Suprapubic skin (tissue), 4 donors: ENCODE measurements around the gene RPH3AL. TPM values are rescaled to one million over a fixed set of nuclear protein-coding genes. Genes with fewer than 3 reads are reported as not detected.

Experiments used
- DNase-seq, 2 donors: peaks; one replicate each; pipeline ENCODE4 v3.0.0-alpha.2; 2019; ENCODE audit warnings: low spot score in 2 of 2
- H3K27ac ChIP-seq: fragments of 200-600 bp; sonication (generic); one replicate; pipeline ENCODE4 v1.5.1; 2019
- H3K27me3 ChIP-seq: fragments of 200-600 bp; sonication (generic); one replicate; pipeline ENCODE4 v1.5.1; 2019
- H3K36me3 ChIP-seq: fragments of 200-600 bp; sonication (generic); one replicate; pipeline ENCODE4 v1.5.1; 2019
- H3K4me1 ChIP-seq: fragments of 200-600 bp; sonication (generic); one replicate; pipeline ENCODE4 v1.5.1; 2019
- H3K4me3 ChIP-seq: fragments of 200-600 bp; sonication (generic); one replicate; pipeline ENCODE4 v1.5.1; 2019; ENCODE audit warnings: mild to moderate bottlenecking
- H3K9me3 ChIP-seq: fragments of 200-600 bp; sonication (generic); one replicate; pipeline ENCODE4 v1.5.1; 2019
- EP300 ChIP-seq: sonication (generic); formaldehyde crosslinking; IDR thresholded peaks from one replicate; pipeline ENCODE4 v1.6.1; 2017; ENCODE audit warnings: antibody characterized with exemption
- POLR2A ChIP-seq, 2 donors: fragments of 450-650 bp; IDR thresholded peaks; one replicate each; pipeline ENCODE4 v1.6.1; 2017; ENCODE audit warnings: antibody characterized with exemption in 2 of 2, mild to moderate bottlenecking in 2 of 2, moderate library complexity in 2 of 2
- POLR2AphosphoS5 ChIP-seq, 3 donors: sonication (generic); formaldehyde crosslinking; IDR thresholded peaks; one replicate each; pipeline ENCODE4 v1.6.1; 2017; ENCODE audit warnings: antibody characterized with exemption in 3 of 3
- WGBS: methylation state at CpG from one replicate; pipeline ENCODE4 v1.1.5; 2018; 5-methylcytosine and 5-hydroxymethylcytosine counted together
- total RNA-seq, 4 donors: library from RNA; depleted of rRNA; stranded (reverse); fragments of >200 nt; gene quantifications; one replicate each; pipeline ENCODE4 v1.1.0, GENCODE V29; 2016
- TF ChIP-seq, protein P1 (sequence below), 2 donors: fragments of 200-600 bp in 1 of 2; fragments of 450-650 bp in 1 of 2; sonication (generic) in 1 of 2; IDR thresholded peaks; one replicate each; pipeline ENCODE4 v1.5.1; 2016 to 2019; ENCODE audit warnings: antibody characterized with exemption in 2 of 2, mild to moderate bottlenecking in 1 of 2, moderate library complexity in 1 of 2

Gene RPH3AL
- total RNA-seq, 4 donors from 2014 or later = 1.7 to 39.5 (median 10.9) TPM

DNA sequence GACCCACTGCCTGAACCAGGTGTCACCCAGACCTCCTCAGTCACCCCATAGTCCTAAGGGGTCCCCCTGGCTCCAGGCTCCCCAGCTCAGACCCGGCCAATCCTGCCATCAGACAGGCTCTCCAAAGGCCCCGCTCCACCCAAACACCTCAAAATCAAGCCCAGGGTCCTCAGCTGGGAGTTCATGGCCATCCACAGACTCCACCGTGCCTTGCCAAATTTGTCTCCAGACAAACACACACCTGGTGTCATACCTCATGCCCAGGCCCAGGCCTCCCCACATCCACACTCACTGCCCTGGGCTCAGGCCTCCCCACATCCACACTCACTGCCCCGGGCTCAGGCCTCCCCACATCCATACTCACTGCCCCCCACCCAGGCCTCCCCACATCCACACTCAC, 12.5 kb downstream of the RPH3AL start:
- H3K27ac ChIP-seq = no peak overlapping the region
- H3K4me3 ChIP-seq = no peak overlapping the region
- H3K9me3 ChIP-seq = no peaks in the 10 kb centered on the region
- peak in 1 of 2 donors; percentile 56 for DNase-seq
- no peaks in the 10 kb centered on the region for H3K27me3 ChIP-seq
- H3K36me3 ChIP-seq = no peaks in the 10 kb centered on the region
- H3K4me1 ChIP-seq = peaks cover 34% of the 10 kb centered on the region
- 95% methylated on average over 4 of the region's 4 CpGs for WGBS
- no peak for TF ChIP-seq POLR2A (IDR thresholded peaks at IDR 0.05)
- TF ChIP-seq, protein P1, sequence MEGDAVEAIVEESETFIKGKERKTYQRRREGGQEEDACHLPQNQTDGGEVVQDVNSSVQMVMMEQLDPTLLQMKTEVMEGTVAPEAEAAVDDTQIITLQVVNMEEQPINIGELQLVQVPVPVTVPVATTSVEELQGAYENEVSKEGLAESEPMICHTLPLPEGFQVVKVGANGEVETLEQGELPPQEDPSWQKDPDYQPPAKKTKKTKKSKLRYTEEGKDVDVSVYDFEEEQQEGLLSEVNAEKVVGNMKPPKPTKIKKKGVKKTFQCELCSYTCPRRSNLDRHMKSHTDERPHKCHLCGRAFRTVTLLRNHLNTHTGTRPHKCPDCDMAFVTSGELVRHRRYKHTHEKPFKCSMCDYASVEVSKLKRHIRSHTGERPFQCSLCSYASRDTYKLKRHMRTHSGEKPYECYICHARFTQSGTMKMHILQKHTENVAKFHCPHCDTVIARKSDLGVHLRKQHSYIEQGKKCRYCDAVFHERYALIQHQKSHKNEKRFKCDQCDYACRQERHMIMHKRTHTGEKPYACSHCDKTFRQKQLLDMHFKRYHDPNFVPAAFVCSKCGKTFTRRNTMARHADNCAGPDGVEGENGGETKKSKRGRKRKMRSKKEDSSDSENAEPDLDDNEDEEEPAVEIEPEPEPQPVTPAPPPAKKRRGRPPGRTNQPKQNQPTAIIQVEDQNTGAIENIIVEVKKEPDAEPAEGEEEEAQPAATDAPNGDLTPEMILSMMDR (IDR thresholded peaks at IDR 0.05) = no peak
- no peak for TF ChIP-seq POLR2AphosphoS5 (IDR thresholded peaks at IDR 0.05)
- no peak for TF ChIP-seq EP300

DNA sequence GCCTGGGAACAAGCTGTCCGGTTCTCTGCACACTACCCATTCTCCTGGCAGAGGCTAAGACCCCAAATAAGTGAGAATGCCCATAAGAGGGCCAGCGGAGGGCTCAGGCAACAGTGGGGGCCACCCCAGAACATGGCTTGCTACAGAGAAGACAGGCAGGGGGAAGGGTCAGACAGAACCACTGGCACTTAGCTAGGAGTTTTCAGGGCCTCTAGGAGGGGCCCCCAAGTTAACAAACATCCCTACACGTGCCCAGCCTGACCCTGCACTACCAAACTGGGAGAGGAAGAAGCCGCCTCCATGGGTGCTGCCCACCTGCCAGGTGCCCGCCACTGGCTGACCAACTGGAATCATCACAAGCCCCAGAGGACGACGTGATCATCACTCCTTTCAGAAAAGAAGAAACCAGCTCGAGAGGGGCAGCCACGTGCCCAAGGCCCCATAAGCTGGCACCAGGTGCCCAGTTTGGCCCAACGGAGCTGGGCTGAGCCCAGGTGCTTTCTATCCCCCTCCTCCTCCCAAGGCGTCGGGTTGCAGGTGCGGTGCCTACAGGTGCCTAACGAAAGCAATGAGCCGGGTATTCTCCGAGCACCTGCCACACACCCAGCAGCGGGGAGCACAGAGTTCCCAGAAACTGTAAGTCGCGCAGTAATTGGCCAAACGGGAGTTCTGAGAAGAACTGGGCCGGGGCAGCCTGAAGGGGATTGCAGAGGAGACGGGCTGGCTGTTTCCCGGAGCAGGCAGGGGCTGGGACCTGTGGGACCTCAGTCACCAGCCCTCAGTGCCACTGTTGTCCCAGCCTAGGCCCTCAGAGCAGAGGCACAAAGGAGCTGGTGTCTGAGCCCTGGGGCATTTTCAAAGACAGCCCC, 13.2 kb downstream of the RPH3AL start:
- 81% methylated on average over 16 of the region's 23 CpGs for WGBS
- Histone ChIP-seq H3K36me3 (no peaks in the 10 kb centered on the region), H3K27ac (peak overlapping the region; percentile 8), H3K27me3 (no peaks in the 10 kb centered on the region), H3K4me3 (no peak overlapping the region), H3K9me3 (no peaks in the 10 kb centered on the region), H3K4me1 (peaks cover 34% of the 10 kb centered on the region)
- TF ChIP-seq POLR2AphosphoS5 (IDR thresholded peaks at IDR 0.05) = no peak
- TF ChIP-seq, protein P1 (IDR thresholded peaks at IDR 0.05) = no peak
- TF ChIP-seq EP300 = no peak
- no peak for TF ChIP-seq POLR2A (IDR thresholded peaks at IDR 0.05)
- DNase-seq = peak in 1 of 2 donors; percentile 59

DNA sequence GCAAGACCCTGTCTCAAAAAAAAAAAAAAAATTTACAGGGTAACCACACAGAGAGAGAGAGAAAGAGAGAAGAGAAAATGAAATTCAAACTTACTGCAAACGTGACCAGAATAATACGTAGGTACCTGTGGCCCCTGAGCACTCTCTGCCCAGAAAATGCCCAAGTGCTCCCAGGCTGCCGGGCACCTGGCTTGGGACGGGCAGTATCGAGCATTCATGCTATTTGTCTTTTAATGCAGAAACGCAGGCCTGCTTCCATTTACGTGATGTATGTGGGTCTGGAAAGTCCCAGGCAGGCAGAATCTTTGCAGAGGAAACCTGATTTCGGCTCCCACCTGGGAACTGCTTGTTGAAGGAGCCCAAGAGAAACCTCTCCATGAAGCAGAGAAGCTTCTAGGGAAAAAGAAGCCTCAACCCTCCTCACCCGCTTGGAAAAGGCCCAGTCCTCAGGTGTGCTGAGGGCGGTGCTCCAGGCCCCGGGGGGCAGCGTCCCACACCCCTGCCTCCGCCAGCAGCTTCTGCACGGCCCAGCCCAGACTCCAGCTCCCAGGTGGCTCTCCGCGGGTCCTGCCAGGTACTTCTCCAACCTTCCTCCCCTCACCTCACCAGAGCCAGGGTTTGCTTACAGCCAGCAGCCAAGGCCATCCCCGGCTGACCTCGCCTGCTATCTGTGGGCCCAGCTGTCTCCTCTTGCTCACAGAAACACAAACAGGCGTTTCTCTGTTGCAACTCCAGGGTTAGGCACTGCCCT, 14.0 kb downstream of the RPH3AL start:
- no peaks in the 10 kb centered on the region for H3K9me3 ChIP-seq
- DNase-seq = peak in 1 of 2 donors; percentile 67
- no peak overlapping the region for H3K27ac ChIP-seq
- H3K36me3 ChIP-seq = no peaks in the 10 kb centered on the region
- H3K4me3 ChIP-seq = no peak overlapping the region
- H3K4me1 ChIP-seq = peaks cover 42% of the 10 kb centered on the region
- 59% methylated on average over 9 of the region's 19 CpGs for WGBS
- H3K27me3 ChIP-seq = no peaks in the 10 kb centered on the region
- no peak for TF ChIP-seq POLR2A (IDR thresholded peaks at IDR 0.05)
- TF ChIP-seq EP300 = no peak
- no peak for TF ChIP-seq POLR2AphosphoS5 (IDR thresholded peaks at IDR 0.05)
- TF ChIP-seq, protein P1 (IDR thresholded peaks at IDR 0.05) = no peak

- Histone ChIP-seq H3K4me3 (no peak overlapping the region), H3K27me3 (no peaks in the 10 kb centered on the region), H3K9me3 (no peaks in the 10 kb centered on the region), H3K36me3 (no peaks in the 10 kb centered on the region), H3K4me1 (peaks cover 49% of the 10 kb centered on the region), H3K27ac (no peak overlapping the region)
- TF ChIP-seq, protein P1 (IDR thresholded peaks at IDR 0.05) = no peak
- TF ChIP-seq POLR2A (IDR thresholded peaks at IDR 0.05) (no peak), POLR2AphosphoS5 (IDR thresholded peaks at IDR 0.05) (no peak), EP300 (no peak)
- WGBS = 85% methylated on average over 7 of the region's 7 CpGs
- DNase-seq = no peak
Observed at GRCh38 chr17:337866-338265, 14.7 kb downstream of the RPH3AL start.

DNA sequence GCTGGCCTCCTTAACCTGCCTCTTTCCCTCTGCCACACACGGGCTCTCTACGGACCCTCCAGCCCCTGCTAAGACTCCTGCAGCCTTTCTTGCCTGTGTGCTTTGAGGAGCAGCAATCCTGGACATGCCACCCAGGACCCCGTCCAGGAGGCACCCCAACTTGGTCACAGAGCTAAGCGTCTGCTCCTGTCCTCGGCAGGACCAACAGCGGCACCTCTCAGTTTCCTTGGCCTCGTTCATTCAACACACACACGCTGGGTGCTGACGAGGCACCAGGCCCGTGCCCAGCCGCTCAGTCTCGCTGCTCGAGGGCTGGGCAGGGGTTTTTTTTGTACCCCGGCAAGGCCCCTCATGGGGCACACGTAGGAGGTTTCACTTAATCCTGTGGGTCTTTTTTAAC, 15.2 kb downstream of the RPH3AL start:
- no peak overlapping the region for H3K4me3 ChIP-seq
- no peak overlapping the region for H3K27ac ChIP-seq
- 90% methylated on average over 6 of the region's 15 CpGs for WGBS
- no peaks in the 10 kb centered on the region for H3K9me3 ChIP-seq
- H3K36me3 ChIP-seq = no peaks in the 10 kb centered on the region
- H3K4me1 ChIP-seq = peaks cover 53% of the 10 kb centered on the region
- DNase-seq = no peak
- H3K27me3 ChIP-seq = no peaks in the 10 kb centered on the region
- TF ChIP-seq POLR2A (IDR thresholded peaks at IDR 0.05) (no peak), POLR2AphosphoS5 (IDR thresholded peaks at IDR 0.05) (no peak), EP300 (no peak)
- TF ChIP-seq, protein P1 (IDR thresholded peaks at IDR 0.05) = no peak
